22Rv1 (cell line): Measurements from ENCODE around the gene PASK.
A peak's percentile ranks its signal among the peaks of the same experiment; 100 is the strongest.

Experiments
- H3K27ac ChIP-seq: fragments of 450-650 bp; 2 replicates; pipeline ENCODE4 v1.5.1; 2017
- CTCF ChIP-seq: fragments of 450-650 bp; IDR thresholded peaks from 2 replicates; pipeline ENCODE4 v1.5.1; 2017; ENCODE audit warnings: mild to moderate bottlenecking
- ZFX ChIP-seq: fragments of 450-650 bp; IDR thresholded peaks from 2 replicates; pipeline ENCODE4 v1.6.1; 2017; ENCODE audit warnings: antibody characterized with exemption, borderline replicate concordance

Gene PASK

GRCh38 chr2:241074901-241075540, 74.3 kb downstream of the PASK start:
- TF ChIP-seq CTCF (no peak), ZFX (no peak)
- peak overlapping the region; percentile 47 for H3K27ac ChIP-seq

DNA sequence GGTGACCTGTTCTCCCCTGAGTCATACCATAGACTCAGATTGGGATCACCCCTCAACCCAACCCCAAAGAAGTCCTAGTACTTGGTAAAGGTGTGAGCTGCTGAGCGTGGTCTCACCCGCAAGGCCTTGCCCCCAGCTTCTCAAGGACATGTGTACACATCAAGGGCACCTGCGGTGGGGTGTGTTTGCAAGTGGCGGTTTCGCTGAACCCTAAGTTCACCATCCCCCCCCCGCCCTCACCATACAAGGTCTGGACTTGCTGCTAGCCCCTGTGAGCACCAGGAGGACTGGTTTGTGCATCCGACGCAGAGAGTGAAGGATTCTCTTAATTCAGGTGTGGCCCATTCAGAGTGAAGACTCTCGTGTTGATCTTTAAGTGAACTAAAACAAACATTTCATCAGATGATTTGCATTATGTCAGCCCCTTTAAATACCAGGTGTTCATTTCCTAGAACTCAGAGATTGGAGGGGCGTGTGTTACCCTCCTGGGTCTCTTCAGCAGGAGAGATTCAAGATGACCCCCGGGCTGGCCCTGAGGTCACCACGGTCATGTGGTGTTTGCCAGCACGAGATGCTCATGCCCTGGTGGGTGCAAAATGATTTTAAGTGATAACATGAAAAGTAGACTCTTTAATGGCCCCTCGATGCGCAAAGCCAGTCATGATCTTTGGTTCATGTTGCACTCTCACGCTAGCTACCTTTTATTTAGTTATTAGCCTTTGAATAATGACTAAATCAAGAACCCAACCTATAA, 75.0 kb downstream of the PASK start:
- no peak for TF ChIP-seq CTCF
- TF ChIP-seq ZFX: no peak
- H3K27ac ChIP-seq: peak overlapping the region; percentile 47

DNA sequence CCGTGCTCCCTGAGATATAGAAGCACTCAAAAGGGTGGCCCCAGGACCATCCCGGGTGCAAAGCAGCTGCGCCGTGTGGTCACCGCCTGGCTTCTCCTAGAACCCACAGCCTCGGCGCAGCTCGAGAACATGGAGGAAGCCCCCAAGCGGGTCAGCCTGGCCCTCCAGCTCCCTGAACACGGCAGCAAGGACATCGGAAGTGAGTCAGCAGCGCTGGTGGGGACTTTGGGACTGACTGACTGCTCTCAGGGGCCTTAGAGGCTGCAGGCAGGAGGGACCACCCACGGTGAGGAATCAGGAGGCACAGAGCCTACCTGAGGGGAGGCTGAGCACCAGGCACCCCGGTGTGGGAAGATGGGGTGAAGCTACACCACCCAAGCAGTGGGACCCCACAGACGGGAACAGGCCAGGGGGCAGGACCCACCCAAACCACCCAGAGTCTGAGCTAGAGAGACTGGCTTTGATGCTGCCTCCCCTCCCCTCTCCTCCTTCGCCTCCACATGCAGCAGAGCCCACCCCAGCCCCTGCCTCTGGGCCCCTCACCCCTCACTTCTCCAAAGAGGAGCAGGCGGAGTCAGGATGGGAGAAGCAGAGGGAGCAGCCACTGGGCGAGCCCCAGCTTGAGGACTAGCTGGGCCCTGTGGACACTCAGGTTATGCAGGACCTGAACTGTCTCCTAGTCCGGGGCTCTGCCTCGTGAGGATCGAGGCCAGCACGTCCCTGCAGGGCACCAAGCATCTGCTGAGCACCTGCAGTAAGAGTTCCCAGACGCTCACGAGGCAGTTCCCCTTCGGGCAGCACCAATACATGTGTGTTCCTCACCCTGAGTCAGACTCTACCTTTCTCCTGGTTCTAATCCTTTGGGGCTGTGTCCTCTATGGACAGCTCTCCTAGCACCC, 75.9 kb downstream of the PASK start:
- H3K27ac ChIP-seq: peak overlapping the region; percentile 47
- TF ChIP-seq CTCF: no peak
- no peak for TF ChIP-seq ZFX

- TF ChIP-seq CTCF (no peak), ZFX (no peak)
- peak overlapping the region; percentile 13; the same call in 1 of the 2 replicates for H3K27ac ChIP-seq
Measured at GRCh38 chr2:241072553-241073165, 76.6 kb downstream of the PASK start.

DNA sequence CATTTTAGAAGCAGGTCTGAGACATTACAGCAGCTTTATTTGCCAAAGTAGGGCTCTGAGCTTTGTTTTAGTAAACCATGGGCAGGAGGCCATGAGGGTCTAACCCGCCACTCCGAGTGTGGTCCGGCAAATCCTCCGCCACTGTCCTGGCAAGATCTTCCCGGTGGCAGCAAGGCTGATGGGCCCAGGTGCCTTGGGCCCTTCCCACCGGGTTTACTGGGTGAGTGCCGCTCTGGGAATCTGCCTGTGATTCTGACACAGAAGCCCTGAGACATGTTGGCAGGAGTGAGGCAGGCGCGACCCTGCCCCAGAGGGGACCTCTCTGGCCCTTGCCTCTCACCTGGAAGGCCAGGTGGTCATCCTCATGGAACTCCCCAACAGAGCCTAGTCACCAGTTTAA, 77.1 kb downstream of the PASK start:
- TF ChIP-seq ZFX (no peak), CTCF (no peak)
- peak overlapping the region; percentile 13; the same call in 1 of the 2 replicates for H3K27ac ChIP-seq

- TF ChIP-seq CTCF (no peak), ZFX (no peak)
- H3K27ac ChIP-seq: peak overlapping the region; percentile 13; the same call in 1 of the 2 replicates
Measured at GRCh38 chr2:241071677-241072111, 77.6 kb downstream of the PASK start.
